GOT3 (cell line): ENCODE results near the gene COTL1.
A peak's percentile ranks its signal among the peaks of the same experiment; 100 is the strongest.
"Not testable (repeated sequence)": the region's sequence is repeated elsewhere in the genome, so short reads cannot be mapped to it uniquely, and the experiment has no call there.

ENCODE experiments used
- DNase-seq: peaks from one replicate; lab custom pipeline; 2025; ENCODE audit warnings: mixed read lengths; lab: John Stamatoyannopoulos, UW

COTL1 gene

GRCh38 chr16:84643180-84643583, 25.3 kb upstream of the COTL1 start:
- peak; percentile 31 for DNase-seq

GRCh38 chr16:84641643-84642358, 23.9 kb upstream of the COTL1 start:
- DNase-seq = no peak

- DNase-seq = no peak
These were observed 22.3 kb upstream of the COTL1 start for GRCh38 chr16:84640145-84640544.

- DNase-seq = no peak
These were observed 20.4 kb upstream of the COTL1 start for GRCh38 chr16:84638231-84638806.

- no peak for DNase-seq
These were observed 19.8 kb upstream of the COTL1 start for GRCh38 chr16:84637709-84638108.

- DNase-seq = no peak
These were observed 17.8 kb upstream of the COTL1 start for GRCh38 chr16:84635702-84636101.

- DNase-seq = no peak
These were observed 15.7 kb upstream of the COTL1 start for GRCh38 chr16:84633622-84634021.

GRCh38 chr16:84632862-84633261, 15.0 kb upstream of the COTL1 start:
- DNase-seq = not testable (repeated sequence)

- DNase-seq = no peak
These were observed 14.0 kb upstream of the COTL1 start for GRCh38 chr16:84631886-84632285.

- DNase-seq = no peak
These were observed 13.2 kb upstream of the COTL1 start for GRCh38 chr16:84631153-84631466.

- DNase-seq = no peak
These were observed 12.7 kb upstream of the COTL1 start for GRCh38 chr16:84630446-84631152.

- DNase-seq = no peak
These were observed 12.1 kb upstream of the COTL1 start for GRCh38 chr16:84630009-84630408.

- no peak for DNase-seq
These were observed 11.7 kb upstream of the COTL1 start for GRCh38 chr16:84629580-84629979.

GRCh38 chr16:84628226-84628731, 10.4 kb upstream of the COTL1 start:
- no peak for DNase-seq

GRCh38 chr16:84625556-84625955, 7.7 kb upstream of the COTL1 start:
- no peak for DNase-seq

- DNase-seq = not testable (repeated sequence)
These were observed 3.0 kb upstream of the COTL1 start for GRCh38 chr16:84620913-84621312.

- DNase-seq = peak; percentile 64
These were observed 943 bp upstream of the COTL1 start for GRCh38 chr16:84618581-84619460.

- no peak for DNase-seq
These were observed 662 bp downstream of the COTL1 start for GRCh38 chr16:84617041-84617790.

- DNase-seq = no peak
These were observed 1.4 kb downstream of the COTL1 start for GRCh38 chr16:84616515-84616914.

- DNase-seq = no peak
These were observed 2.7 kb downstream of the COTL1 start for GRCh38 chr16:84614968-84615813.

GRCh38 chr16:84614623-84614967, 3.3 kb downstream of the COTL1 start:
- DNase-seq = no peak
